ENCODE results near the gene ZBTB21.
"Not testable (repeated sequence)": the region's sequence is repeated elsewhere in the genome, so short reads cannot be mapped to it uniquely, and the experiment has no call there.

Gene ZBTB21

GRCh38 chr21:42016364-42016985, 6.3 kb upstream of the ZBTB21 start:
- no peak for DNase-seq

DNA sequence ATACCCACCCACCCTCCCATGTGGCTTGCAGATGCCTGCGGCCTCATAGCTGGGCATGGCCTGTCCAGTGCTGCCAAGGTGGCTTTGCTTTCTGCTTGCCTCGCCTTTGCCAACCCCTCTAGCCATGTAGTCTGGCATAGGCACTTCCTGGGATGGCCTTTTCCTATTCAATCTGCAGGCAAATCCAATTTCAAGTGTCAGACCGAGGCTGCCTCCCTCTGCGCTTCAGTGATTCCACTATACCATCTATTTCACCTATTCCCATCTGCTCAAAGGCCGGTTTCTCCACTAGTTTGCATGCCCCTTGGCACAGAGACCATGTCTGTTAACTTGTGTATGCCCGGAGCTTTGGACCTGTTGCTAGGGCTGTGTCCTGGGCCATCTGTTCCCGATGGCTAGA, 3.8 kb upstream of the ZBTB21 start:
- DNase-seq: no peak

DNA sequence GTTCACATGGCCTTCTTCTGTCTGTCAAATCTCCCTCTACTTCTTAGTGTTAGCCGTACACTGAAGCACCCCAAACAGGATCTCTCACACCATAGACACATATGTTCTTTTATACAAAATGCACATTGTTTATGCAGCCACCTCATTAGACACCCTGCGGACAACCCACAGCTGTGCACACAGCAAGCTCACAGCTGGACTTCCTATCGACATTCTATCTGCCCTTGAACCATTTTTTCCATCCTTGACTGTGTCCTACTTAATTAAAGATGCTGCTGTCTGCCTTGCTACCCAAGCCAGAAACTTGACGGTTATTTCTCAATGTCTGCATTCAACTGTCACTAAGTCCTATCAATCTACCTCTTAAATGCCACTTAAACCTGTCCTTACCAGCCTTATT, 3.2 kb upstream of the ZBTB21 start:
- DNase-seq: no peak

GRCh38 chr21:42012763-42013329, 2.7 kb upstream of the ZBTB21 start:
- DNase-seq: peak; percentile 47

DNA sequence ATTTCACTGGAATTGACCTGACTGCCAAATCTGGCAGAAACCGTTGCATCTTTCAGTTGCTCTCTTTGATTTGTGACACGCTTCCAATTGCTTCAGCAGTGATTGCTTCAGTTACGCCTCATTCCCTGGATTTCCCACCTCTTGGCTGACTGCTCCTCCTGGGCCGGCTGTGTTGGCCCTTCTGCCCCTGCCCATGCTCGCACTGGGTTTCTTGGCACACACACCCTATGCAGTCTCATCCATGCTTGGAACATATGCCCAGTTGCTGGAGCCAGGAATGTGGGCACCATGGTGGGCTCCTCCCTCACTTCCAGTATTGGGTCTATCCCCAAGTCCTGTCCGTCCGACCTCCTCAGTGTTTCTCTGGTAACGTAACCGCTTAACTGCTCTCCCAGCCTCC, 2.2 kb upstream of the ZBTB21 start:
- DNase-seq: peak; percentile 53

DNA sequence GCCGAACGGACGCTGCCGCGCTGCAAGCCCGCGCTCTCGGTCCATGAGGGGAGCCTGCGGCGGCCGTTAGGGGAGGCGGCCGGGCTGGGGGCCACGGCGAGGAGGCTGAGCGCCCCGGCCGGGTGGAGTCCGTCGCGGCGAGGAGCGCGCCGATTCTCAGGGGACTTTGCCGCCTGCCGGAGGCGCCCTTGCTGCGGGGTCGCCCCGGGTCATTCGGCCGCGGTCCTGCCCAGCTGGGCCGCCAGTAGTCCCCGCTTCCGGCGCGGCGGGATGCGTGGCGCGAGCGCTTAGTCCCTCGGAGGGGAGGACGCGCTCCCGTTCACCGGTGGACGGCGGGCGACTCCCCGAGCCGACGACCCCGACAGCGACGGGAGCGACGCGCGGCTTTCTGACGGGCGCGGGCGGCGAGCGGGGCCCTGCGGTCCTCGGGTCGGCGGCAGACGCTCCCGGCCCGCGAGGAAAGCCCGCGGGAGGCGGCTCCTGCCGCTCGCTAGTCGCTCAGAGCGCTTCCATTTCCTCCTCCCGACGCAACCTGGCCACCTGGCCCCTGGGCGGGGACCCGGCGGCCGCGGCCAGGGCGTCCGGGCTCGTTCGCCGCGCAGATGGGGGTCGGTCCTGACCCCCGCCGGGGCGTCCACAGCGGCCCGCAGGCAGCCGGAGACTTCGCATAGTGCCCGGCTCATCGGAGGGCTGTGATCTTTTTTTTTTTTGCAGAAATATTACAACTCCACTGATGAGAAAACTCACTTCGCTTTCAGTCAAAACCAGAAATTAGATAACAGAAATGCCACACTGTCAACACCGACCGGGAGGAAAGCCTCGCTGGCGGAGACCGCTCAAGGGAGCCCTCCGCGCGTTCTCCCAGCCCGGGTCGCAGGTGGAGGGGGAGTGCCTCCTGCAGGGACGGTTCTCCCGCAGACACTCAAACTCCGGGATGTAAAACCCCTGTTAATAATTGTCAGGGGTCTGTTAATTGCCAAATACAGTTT, 641 bp upstream of the ZBTB21 start:
- DNase-seq: no peak

DNA sequence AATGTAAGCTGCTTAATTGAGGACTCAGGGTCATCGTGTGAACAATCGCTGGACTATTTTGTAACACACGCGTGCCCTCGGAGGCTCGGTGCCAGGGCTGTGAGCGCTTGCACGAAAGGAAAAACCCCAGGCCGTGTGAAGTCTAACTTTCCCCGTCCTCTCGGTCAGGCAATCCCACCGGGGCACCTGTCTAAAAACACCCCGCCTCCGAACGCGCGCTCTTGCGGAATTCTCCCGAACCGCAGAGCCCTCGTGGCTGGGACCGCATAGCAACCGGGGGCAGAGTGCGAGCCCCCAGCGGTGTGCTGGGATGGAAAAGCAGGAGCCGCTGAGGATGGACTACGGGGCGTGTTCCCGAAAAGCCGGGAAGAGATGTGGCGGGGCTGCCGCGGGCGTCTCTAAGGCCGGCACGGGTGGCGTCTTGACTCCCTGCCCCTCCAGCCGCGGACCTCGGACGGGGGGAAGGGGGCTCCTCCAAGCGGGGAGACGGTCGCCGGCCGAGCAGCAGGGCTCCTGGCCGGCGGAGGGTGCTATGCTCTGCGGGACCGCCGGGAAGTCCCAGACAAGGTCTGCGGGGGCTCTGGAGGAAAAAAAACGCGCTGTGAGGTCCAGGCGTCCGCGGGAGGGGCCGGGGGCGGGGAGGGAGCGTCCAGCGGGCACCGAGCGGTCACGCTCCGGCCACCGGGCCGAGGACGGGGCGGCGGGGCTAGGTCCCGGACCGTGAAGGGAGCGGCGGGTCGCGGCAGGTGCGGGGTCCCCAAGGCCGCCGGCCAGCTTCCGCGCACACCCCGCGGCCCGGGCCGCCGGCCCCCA, 936 bp downstream of the ZBTB21 start:
- DNase-seq: peak; percentile 84

GRCh38 chr21:42007356-42007940, 2.7 kb downstream of the ZBTB21 start:
- DNase-seq: peak; percentile 46

DNA sequence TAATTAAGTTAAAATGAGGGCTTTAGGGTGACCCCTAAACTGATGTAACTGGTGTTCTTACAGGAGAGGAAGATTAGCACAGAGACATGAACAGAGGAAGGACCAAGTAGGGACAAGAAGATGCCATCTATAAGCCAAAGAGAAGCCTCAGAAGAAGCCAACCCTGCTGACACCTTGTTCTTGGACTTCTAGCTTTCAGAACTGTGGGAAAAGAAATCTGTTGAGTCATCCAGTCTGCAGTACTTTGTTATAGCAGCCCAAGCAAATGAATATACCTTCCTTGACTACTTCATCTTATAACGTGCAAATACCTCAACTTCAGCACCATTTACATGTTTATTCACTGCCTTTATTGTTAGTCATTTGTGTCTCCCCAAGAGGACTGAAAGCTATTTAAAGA, 3.4 kb downstream of the ZBTB21 start:
- no peak for DNase-seq

- no peak for DNase-seq
Observed at GRCh38 chr21:42004406-42005199, 5.6 kb downstream of the ZBTB21 start.

DNA sequence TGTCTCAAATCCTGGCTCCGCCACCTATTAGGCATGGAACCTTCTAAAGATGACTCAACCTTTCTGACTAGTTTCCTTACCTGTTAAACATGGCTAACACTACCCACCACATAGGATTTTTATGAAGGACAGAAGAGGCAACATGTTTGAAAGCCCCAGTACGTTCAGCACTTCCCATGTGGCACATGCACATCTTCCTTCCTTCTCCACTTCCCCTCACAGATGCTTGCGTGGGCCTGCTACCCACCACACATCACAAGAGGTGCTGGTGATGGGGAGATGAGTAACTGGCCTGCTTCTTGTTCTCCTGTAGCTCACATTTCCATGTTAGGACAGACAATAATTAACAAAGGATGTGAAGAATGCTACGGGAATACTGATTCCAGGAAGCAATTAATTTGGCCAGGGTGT, 7.1 kb downstream of the ZBTB21 start:
- DNase-seq: no peak

GRCh38 chr21:42002421-42002958, 7.7 kb downstream of the ZBTB21 start:
- peak; percentile 70 for DNase-seq

DNA sequence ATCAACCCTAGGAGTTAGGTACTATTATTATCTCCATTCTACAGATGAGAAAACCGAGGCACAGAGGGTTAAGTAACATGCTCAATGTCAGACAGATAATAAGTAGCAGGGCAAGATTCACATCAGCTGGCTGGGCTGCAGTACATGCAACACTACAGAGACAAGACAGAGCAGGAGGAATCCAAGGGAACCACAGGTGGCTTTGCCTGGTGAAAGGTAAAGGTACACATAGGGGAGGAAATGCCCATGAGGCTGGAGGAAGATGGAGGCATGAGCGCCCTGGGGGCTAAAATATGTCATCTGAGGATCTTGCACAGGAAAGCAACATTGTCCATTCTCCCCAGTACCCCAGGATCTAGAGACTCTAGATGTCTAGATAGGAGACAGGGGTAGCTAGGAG, 8.4 kb downstream of the ZBTB21 start:
- DNase-seq: no peak

- no peak for DNase-seq
Observed at GRCh38 chr21:42000908-42001307, 9.3 kb downstream of the ZBTB21 start.

GRCh38 chr21:41997657-41998056, 12.5 kb downstream of the ZBTB21 start:
- no peak for DNase-seq

DNA sequence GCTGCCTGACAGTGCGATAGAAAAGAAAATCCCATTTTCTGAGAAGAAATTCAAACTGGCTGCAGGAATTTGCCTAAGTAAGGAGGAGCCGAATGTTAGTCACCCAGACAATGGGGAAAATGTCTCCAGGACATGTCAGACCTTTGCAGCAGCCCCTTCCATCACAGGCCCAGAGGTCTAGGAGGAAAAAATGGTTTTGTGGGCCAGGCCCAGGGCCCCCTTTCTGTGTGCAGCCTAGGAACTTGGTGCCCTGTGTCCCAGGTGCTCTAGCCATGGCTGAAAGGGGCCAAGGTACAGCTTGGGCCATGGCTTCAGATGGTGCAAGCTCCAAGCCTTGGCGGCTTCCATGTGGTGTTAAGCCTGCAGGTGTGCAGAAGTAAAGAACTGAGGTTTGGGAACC, 14.6 kb downstream of the ZBTB21 start:
- no peak for DNase-seq

DNA sequence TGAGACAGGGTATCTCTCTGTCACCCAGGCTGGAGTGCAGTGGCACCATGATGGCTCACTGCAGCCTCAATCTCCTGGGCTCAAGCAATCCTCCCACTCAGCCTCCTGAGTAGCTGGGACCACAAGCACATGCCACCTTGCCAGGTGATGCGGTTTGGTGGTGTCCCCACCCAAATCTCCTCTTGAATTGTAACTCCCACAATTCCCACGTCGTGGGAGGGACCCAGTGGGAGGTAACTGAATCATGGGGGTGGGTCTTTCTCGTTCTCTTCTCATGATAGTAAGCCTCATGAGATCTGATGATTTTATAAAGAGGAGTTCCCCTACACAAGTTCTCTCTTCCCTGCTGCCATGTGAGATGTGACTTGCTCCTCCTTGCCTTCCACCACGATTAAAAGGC, 15.5 kb downstream of the ZBTB21 start:
- DNase-seq: not testable (repeated sequence)

DNA sequence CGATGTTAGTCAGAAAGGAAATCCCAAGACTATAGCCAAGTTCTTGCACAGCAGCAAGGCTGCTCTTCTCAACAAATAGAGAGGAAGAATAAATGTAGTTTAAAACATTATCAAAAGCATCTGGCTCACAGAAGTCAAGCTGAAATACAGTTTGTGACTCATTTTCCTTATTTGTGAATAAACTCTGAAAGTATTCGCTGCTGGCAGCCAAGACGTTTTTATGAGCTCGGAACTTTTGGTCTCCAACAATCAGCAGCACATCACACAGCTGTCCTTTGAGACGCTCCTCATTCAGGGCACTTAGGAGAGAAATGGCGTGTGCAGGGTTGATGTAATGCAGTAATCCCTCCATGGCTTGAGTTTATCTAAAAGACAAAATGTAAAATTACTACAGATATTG, 16.4 kb downstream of the ZBTB21 start:
- DNase-seq: no peak

DNA sequence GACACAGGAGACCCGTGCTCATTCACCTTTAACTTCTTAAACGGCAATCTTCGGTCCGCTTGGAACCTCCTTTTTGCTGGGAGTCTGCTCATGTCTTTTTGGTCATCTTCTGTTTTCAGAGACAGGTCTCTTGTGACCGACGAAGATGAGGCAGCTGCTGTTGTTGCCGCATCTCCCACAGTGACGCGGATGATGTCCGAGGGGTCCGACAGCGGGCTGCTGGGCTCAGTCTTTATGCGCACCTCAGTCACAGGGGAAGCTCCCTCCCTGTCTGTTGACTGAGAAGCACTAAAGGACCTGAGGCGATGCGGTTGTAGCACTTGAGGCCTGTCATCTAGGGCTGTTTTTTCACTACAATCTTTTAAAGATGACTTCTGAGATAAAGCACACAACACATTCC, 17.6 kb downstream of the ZBTB21 start:
- no peak for DNase-seq

GRCh38 chr21:41991659-41992058, 18.5 kb downstream of the ZBTB21 start:
- DNase-seq: peak; percentile 28

- DNase-seq: no peak
Observed at GRCh38 chr21:41989698-41990097, 20.5 kb downstream of the ZBTB21 start.

- DNase-seq: no peak
Observed at GRCh38 chr21:41987310-41987709, 22.9 kb downstream of the ZBTB21 start.

Measured in activated CD8-positive, alpha-beta memory T cell treated with anti-CD3 and anti-CD28 coated beads for 24 hours (primary cell).